ENCODE measurements around the gene LGALS3BP.
"Not testable (repeated sequence)": the region's sequence is repeated elsewhere in the genome, so short reads cannot be mapped to it uniquely, and the experiment has no call there.

LGALS3BP gene, protein sequence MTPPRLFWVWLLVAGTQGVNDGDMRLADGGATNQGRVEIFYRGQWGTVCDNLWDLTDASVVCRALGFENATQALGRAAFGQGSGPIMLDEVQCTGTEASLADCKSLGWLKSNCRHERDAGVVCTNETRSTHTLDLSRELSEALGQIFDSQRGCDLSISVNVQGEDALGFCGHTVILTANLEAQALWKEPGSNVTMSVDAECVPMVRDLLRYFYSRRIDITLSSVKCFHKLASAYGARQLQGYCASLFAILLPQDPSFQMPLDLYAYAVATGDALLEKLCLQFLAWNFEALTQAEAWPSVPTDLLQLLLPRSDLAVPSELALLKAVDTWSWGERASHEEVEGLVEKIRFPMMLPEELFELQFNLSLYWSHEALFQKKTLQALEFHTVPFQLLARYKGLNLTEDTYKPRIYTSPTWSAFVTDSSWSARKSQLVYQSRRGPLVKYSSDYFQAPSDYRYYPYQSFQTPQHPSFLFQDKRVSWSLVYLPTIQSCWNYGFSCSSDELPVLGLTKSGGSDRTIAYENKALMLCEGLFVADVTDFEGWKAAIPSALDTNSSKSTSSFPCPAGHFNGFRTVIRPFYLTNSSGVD

DNA sequence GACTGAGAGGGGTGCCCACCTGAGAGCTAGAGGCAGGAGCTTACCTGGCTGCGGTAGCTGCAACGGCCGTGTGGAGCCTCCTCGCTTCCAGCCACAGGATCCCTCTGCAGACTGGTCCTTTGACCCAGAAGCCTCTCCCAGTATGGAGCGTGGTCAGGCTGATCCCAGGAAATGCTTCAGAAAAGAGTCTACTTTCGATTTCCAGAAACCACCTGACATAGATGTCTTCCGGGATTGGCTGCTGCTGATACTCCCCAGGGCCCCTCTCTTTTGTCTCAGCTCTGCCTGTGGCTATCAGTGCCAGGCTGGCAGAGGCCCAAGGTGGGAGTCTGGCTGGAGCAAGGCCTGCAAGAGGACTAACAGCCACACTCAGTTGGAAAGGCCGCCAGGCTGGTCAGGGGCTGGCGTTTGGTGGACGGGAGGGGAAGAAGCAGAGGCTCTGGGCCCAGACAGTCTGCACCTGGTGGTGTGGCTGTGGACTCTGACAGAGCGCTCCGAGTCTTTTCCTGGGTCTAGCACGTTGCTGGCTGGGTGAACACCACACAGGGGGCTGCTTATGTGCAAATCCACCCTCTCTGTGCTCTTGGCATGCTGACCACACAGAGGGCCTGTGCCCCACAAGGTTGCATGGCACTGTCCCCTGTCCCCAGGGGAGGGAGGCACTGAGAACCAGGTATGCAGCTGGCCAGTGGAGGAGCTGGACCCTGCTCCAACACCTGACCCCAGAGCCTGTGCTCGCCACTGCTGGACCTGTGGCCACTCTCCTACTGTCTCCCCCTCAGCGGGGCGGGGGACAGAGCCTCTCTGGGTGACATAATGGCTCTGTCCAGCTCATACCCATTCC is at the start of gene LGALS3BP:
Gene LGALS3BP (minus strand): TSS at position 144 of the 844 bp plus-strand sequence. CDS start 2,732 bp downstream, outside the sequence.
- DNase-seq, result peak; percentile 82

DNA sequence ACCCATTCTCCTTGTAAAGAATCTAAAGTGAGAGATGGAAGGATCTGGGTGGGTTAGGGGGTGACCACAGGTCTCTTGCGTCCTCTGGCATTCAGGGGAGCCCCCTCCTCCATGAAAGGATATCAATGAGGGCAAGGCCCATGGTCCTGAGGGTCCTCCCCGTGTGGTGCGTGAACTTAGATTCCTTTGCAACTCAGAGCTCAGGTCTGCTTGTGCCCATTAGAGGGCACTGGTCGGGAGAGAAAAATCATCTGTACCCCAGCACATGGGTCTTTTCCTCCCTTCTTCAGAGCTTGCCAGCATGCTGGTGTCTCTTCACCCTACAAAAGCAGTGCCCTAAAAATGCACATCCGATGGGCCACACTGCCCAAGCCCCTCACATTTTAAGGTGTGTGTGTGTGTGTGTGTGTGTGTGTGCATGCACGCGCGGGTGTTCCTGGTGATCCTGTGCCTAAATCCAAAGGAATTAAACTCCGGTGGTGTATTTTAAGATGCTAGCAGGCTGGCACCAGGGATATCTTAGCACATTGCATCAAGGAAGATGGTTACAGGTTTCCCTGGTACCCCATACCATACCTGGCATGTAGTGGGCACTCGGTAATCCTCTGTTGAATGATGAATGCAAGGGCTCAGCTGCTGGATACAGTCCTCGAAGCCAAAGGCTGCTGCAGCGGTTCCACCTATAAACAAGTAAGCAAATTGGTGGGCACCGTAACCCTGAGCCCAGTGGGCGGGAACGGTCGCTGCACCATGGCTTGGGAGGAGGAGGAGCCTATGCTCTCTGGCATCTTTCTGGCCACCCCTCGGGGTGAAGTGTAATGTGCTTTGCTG is 49.0 kb upstream of the LGALS3BP start:
- no peak for DNase-seq

DNA sequence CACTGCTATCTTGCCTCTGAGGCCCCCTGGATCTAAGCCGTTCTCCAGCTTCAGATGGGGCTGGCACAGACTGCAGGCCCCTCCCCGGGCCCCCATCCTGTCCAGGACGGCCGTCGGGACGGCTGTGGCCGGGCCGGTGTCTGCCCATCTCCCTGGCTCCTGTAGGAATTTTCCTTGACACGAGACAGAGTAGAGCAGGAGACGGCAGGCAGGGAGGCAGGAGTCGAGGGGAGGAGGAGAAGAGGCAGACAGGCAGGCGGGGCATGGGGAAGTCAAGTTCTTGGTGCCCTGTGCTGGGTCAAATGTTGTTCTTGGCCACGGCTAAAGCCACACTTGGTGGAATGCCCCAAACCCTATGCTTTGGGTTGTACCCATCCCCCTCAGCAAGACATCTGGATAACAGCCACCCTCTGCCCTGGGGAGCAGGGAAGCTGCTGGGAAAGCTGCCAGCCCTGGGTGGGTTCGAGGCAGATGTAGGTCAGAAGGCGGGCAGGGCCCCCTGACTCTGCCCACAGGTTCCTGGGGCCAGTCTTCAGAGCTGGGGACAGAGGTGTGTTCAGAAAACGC is 48.3 kb upstream of the LGALS3BP start:
- DNase-seq, result no peak

DNA sequence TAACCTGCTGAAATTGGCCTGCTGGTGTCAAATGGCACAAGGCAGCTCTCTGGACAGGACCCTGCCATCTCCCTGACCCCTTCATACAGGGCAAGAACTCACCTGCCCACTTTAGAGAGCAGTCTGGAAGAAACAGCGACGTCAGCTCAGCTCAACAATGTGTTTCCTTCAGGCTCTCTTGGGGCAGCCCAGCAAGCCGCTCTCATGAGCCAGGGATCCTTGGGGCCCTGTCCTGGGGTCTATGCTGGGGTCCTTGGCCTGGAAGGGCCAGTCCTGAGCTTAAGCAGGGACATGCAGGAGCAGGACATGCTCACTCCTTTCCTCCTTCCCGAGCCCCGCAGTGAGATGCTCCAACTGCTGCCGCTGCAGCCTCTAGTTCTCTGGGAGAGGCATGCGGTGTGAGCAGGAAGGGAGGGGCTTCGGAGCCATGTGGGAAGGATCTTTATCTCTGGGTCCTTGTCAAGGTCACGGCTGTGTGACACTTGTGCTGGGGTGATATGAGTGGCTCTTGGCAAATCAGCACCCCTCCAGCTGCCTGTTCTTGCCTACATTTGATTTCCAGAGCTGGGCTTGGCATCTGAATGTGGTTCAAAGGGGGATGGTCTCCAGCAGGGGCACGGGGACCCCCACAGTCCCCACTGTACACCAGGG is 47.7 kb upstream of the LGALS3BP start:
- no peak for DNase-seq

DNA sequence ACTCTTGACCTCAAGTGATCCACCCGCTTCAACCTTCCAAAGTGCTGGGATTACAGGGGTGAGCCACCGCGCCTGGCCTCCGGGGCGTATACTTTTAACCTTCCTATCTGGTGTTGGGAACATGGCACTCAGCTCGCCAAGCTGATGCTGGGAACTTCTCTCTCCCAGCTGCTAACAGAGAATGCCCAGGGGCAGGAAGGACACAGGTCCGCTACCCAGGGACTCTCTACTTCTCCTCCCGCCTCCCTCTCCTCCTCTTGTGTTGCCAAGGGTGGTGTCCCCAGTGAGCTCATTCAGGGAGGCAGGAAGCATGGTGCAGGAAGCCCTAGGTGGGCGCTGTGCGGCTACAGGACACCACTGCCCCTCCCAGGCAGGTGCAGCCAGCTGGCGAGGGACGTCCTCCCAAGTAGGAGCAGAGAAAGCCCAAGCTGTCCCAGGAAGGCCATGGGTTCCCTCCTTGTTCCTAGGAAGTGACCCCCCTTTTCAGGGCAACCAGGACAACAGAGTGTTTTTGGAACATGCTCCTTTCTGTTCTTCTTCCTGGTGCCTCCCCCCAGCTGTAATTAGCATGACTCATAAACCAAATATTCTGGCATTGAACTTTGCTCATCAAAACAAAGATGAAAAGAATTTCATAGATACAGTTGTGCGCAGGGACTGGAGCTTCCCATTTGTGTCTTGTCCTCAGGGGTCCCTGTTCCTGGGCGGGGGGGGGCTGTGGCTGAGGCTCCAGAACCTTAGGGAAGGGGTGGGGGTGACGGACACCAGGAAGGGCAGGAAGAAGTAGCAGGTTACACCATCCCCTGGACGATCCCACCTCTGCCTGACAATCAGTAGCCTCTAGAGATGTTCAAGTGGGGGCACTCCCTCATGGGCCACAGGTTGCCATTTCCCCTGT is 46.9 kb upstream of the LGALS3BP start:
- DNase-seq, result no peak

DNA sequence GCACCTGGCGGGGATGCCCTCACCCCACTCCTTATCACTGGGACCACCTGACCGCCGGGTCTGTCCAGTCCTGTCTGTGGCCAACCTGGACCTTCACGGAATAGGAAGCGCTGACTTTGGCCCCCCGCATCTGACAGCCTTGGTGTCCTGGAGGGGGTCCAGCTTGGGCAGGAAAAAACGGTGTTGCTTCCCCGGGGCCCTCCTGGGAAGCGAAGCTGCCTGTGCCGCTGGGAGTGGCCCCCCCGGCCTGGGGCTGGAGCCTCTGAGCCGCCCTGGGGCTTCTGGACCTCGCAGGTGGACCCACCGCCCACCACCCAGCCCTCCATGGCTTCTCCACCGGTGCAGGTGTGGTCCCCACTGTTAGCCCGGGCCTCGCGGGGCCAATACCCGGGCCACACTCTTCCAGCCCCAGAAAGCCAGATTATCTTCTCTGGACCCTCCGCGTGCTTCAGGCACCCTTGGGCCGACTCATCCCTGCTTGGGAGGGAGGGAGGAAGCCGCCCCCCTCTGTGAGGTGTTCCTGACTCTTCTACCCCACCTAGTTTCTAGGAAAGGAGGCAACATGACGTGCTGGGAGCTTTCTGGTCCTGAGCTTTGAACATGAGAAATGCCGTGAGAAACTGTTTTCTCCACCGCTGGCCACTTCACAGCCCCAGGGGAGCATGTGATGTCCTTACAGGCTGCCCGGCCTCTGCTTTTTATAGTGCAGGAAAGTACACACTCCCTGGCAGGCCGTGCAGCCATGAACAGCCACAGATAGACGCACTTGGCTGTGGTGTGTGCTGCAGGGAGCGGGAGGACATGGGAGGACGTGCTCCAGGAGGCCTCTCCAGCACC is 45.4 kb upstream of the LGALS3BP start:
- no peak for DNase-seq

DNA sequence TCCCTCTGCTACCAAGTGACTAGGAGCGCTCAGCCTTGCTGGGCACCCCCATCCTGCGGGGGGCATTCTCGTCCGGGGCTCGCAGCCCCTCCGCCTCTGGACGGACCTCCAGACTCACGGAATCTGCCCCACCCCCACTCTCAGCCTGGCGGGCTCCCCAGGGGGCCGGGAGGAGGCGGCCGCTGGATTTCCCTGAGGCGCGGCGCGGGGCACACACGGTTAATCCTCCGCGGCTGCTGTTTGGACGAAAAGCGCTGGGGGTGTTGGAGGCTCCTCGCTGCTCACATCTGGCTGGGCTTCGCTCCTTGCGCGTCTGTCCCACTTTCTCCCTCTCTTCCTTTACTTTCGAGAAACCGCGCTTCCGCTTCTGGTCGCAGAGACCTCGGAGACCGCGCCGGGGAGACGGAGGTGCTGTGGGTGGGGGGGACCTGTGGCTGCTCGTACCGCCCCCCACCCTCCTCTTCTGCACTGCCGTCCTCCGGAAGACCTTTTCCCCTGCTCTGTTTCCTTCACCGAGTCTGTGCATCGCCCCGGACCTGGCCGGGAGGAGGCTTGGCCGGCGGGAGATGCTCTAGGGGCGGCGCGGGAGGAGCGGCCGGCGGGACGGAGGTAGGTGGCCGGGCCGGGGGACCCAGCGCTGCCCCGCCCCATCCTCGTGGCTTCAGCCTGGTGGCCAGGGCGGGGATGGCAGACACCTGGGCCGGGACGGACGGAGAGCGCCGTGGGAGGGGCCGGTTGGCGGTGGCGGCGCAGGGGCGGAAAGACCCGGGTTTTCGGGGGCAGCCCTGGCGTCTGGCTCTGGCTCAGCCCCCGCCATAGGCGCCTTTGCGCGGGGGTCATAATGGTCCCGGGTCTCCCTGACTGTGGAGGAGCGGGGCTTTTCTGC is 44.4 kb upstream of the LGALS3BP start, which contains the start of gene C1QTNF1:
Gene C1QTNF1 (plus strand): TSS at position 284 of the 886 bp plus-strand sequence. CDS start 19,800 bp downstream, outside the sequence.
- no peak for DNase-seq

DNA sequence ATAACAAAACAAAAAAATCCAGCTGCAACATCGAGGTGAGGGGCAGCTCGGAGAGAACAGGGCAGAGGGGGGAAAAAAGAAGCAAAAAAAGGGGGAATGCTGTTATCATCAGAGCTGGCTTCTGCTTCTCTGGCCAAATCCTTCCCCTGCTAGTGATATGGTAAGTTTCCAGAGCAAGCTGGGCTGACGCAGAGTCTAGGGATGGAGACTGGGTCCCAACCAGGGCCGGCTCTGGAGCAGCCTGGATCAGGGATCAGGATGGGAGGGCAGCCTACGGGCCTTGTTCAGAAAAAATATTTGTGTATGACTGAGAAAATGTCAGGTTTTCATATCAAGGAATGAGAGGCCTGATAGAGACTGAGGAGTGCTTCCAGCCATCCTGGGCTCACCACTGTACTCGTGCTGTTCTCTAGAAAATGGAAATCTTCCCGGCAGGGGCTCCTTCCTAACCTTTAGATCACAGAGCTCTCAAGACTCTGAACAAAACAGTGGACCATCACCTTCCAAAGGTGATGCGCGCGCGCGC is 43.5 kb upstream of the LGALS3BP start:
- no peak for DNase-seq

DNA sequence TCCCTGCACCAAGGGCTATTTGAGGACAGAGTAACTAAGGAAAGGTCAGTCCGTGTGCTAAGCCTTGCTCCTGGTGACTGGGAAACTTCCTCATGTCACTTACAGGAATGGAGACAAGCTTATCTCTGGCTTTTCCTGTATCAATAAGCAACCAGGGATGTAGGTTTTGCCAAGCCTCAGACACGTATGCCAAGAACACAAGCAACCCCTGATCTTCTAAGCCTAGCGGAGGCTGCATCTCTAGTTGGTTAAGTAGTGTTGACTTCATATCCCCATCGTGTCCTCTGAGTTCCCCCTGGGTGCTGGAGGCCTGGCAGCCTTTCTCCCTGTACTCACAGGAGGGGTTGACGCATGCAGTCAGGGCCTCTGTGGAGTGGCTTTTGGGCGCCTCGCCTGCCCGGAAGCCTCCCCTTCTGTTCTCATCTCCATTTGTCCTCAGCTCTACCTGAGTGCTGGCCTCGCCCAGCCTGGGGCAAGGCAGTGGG is 42.8 kb upstream of the LGALS3BP start:
- DNase-seq, result no peak

DNA sequence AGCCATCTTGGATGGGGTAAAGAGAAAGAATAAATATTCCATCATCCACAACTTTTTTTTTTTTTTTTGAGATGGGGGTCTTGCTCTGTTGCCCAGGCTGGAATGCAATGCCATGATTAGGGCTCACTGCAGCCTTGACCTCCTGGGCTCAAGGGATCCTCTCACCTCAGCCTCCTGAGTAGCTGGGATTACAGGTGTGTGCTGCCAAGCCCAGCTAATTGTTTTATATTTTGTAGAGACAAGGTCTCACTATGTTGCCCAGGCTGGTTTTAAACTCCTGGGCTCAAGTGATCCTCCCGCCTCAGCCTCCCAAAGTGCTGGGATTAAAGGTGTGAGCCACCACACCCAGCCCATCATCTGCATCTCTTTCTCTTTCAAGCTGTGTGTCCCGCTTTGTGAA is 42.2 kb upstream of the LGALS3BP start:
- not testable (repeated sequence) for DNase-seq

DNA sequence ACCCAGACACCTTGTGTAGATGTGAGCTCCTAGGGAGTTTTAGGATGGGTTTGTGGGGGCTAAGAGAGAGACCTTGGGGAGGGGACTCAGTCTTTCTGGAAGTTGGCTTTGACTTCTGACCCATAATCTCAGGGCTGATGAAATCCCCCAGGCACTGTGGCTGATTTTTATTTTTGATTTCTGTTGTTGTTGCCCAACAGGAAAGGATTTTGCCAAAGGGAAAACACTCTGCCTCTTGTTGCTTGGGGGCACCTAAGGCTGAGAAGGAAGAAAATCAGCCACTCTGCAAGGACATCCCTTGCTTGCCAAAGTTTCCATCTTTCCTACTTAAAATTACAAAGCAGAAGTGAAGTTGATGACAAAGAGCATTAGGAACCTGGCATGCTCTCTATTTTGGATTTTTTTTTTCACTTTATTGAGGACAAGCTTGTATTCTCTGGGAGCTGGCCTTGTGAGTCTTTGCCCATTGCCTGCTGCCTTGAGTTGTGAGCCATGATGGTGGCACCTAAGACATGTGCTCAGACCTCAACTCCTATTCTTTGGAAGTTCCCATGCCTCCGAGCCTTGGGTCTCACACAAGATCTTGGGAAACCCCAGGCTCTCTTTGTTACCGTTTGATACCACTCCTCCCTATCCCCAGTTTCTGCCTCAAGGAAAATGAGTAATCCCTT is 41.0 kb upstream of the LGALS3BP start:
- no peak for DNase-seq

DNA sequence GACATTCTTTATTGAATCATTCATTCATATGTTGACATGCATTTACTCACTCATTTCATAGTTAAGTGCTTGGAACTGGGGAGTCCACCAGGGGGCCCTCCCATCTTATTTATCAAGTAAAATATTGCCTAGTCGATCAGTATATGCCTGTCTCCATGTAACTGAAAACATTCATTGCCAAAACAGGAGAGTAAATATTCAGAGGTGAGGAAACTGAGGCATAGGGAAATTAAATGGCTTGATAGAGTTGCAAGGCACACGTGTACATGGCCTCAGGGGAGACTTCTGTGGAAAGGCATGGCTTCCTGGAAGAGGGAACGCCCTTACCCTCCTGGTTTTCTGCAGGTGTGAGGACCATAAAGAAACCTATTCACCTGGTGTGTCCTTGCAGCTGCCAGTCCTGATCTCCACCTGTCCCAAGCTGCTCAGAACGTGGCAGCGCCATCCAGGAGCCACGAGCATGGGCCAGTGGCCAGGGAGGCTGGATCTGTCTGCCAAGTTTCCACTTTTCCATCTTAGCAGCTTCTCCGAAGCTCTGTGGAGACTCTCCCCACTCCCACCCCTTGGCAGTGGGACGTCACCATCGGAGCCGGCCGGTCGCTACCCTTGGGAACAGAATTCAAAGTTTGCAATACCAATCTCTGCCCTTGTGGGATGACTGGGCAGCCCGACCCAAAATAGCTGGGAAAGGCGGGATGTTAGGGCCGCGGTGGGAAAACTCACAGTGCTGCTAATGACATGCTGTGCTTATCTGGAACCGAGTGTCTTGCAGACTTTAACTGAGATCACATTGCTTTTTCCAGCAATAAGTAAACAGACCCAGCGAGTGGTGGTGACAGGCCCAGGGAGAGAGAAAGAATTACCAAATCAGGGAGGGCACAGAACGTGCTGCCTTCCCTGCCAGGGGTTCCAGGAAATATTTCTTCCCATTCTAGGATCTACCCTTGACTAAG is 40.2 kb upstream of the LGALS3BP start:
- peak; percentile 60 for DNase-seq

DNA sequence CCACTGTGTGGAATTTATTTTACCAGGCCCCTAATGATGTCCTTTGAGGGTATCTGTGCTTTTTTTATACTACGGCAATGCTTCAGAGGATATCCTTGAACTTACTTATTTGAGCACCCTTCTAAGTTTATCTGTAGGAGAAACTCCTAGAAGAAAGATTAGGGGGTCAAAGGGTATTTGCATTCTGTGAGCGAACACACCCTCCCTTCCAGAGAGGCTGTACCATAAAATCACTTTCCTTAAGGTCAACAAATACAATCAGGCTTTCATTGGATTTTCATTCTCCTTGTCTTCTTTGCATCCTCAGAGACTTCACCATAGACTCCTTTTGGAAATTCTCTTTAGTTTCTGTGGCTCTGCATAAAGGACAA is 39.5 kb upstream of the LGALS3BP start:
- DNase-seq, result no peak

DNA sequence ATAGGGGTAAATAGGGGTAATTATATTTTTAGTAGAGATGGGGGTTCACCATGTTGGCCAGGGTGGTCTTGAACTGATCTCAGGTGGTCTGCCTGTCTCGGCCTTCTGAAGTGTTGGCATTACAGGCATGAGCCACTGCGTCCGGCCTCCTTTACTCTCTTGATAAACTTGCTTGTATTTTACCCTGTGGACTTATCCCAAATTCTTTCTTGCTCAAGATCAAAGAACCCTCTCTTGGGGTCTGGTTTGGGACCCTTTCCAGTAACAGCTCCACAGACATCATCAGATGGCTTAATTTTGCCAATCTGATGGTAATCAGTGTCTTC is 38.6 kb upstream of the LGALS3BP start:
- no peak for DNase-seq

DNA sequence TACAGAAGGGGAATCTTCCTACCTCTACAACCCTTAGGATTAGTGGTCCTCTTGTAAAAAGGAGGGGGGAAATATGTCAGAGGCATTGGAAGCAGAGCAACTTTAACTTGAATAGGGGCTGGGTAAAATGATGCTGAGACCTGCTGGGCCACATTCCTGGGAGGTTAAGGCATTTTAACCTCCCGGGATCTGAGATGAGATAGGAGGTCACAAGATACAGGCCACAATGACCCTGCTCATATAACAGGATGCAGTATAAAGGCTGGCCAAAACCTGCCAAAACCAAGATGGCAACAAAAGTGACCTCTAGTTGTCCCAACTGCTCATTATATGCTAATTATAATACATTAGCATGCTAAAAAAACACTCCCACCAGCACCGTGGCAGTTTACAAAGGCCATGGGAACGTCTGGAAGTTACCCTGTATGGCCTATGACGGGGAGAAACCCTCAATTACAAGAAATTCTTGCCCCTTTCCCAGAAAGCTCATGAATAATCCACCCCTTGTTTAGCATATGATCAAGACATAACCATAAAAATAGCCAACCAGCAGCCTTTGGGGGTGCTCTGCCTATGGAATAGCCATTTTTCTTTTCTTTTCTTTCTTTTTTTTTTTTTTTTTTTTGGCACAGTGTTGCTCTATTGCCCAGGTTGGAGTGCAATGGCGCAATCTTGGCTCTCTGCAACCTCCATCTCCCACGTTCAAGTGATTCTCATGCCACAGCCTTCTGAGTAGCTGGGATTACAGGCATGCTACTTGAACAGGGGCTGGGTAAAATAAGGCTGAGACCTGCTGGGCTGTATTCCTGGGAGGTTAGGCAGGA is 38.0 kb upstream of the LGALS3BP start:
- DNase-seq, result no peak
